H9 (cell line): ENCODE data around the gene SSTR3. TPM values are rescaled to one million over a fixed set of nuclear protein-coding genes. Genes with fewer than 3 reads are reported as not detected.

Experiments
- DNase-seq: peaks from one replicate; pipeline ENCODE4 v3.0.0-alpha.2; 2017
- H2AFZ ChIP-seq: one replicate; pipeline ENCODE4 v1.6.1; 2013; ENCODE audit warnings: mild to moderate bottlenecking, low read length, control low read depth, moderate library complexity
- H2AK5ac ChIP-seq: 2 replicates; pipeline ENCODE4 v1.6.1; 2013; ENCODE audit warnings: low read length, control low read depth, mixed read lengths; ENCODE audit not compliant: insufficient read length
- H2BK120ac ChIP-seq: one replicate; pipeline ENCODE4 v1.6.1; 2013; ENCODE audit warnings: low read depth, mild to moderate bottlenecking, low read length, control low read depth, inconsistent platforms; ENCODE audit not compliant: poor library complexity, severe bottlenecking
- H2BK12ac ChIP-seq: 2 replicates; pipeline ENCODE4 v1.6.1; 2013; ENCODE audit warnings: low read length, control low read depth, mixed read lengths, low read depth; ENCODE audit not compliant: insufficient read length
- H2BK15ac ChIP-seq: 2 replicates; pipeline ENCODE4 v1.6.1; 2013; ENCODE audit warnings: low read depth, low read length, control low read depth
- H2BK20ac ChIP-seq: one replicate; pipeline ENCODE4 v1.6.1; 2013; ENCODE audit warnings: low read depth, mild to moderate bottlenecking, low read length, control low read depth, inconsistent platforms; ENCODE audit not compliant: poor library complexity, severe bottlenecking
- H2BK5ac ChIP-seq: 2 replicates; pipeline ENCODE4 v1.6.1; 2013; ENCODE audit warnings: low read length, control low read depth, mixed read lengths; ENCODE audit not compliant: insufficient read length
- H3K14ac ChIP-seq: 2 replicates; pipeline ENCODE4 v1.6.1; 2013; ENCODE audit warnings: low read length, control low read depth; ENCODE audit not compliant: insufficient read depth
- H3K18ac ChIP-seq: 2 replicates; pipeline ENCODE4 v1.6.1; 2013; ENCODE audit warnings: low read depth, mild to moderate bottlenecking, mixed read lengths, low read length, control low read depth; ENCODE audit not compliant: insufficient read length
- H3K23ac ChIP-seq: 2 replicates; pipeline ENCODE4 v1.6.1; 2013; ENCODE audit warnings: low read length, control low read depth, mixed read lengths, low read depth; ENCODE audit not compliant: insufficient read length
- H3K23me2 ChIP-seq: 2 replicates; pipeline ENCODE4 v1.6.1; 2013; ENCODE audit warnings: low read depth, mild to moderate bottlenecking, mixed read lengths, low read length, control low read depth; ENCODE audit not compliant: insufficient read length, poor library complexity, severe bottlenecking
- H3K27ac ChIP-seq: 2 replicates; pipeline ENCODE4 v1.5.1; 2013; ENCODE audit warnings: low read length, control low read depth, mixed read lengths, low read depth; ENCODE audit not compliant: insufficient read length
- H3K27me3 ChIP-seq: 2 replicates; pipeline ENCODE4 v1.6.1; 2013; ENCODE audit warnings: low read length, control low read depth, inconsistent platforms; ENCODE audit not compliant: insufficient read depth
- H3K4ac ChIP-seq: 2 replicates; pipeline ENCODE4 v1.6.1; 2013; ENCODE audit warnings: low read depth, mild to moderate bottlenecking, control low read depth, inconsistent platforms, low read length, moderate library complexity
- H3K4me1 ChIP-seq: 2 replicates; pipeline ENCODE4 v1.6.1; 2013; ENCODE audit warnings: low read length, control low read depth, inconsistent platforms; ENCODE audit not compliant: insufficient read depth
- H3K4me2 ChIP-seq: 2 replicates; pipeline ENCODE4 v1.6.1; 2013; ENCODE audit warnings: low read length, control low read depth, mixed read lengths; ENCODE audit not compliant: insufficient read length, insufficient read depth
- H3K56ac ChIP-seq: 2 replicates; pipeline ENCODE4 v1.6.1; 2013; ENCODE audit warnings: low read depth, mild to moderate bottlenecking, mixed read lengths, low read length, control low read depth; ENCODE audit not compliant: insufficient read length
- H3K79me1 ChIP-seq: 2 replicates; pipeline ENCODE4 v1.6.1; 2013; ENCODE audit warnings: low read depth, mild to moderate bottlenecking, moderate library complexity, low read length, control low read depth, inconsistent platforms; ENCODE audit not compliant: insufficient read depth, poor library complexity, severe bottlenecking
- H3K79me2 ChIP-seq: 2 replicates; pipeline ENCODE4 v1.6.1; 2013; ENCODE audit warnings: low read length, control low read depth, inconsistent platforms; ENCODE audit not compliant: insufficient read depth
- H3K9ac ChIP-seq: 2 replicates; pipeline ENCODE4 v1.6.1; 2013; ENCODE audit warnings: low read length, control low read depth, mixed read lengths; ENCODE audit not compliant: insufficient read length; ENCODE audit errors: extremely low read depth
- H3K9me3 ChIP-seq: one replicate; pipeline ENCODE4 v1.6.1; 2013; ENCODE audit warnings: low read depth, low read length, inconsistent platforms; ENCODE audit not compliant: control insufficient read depth
- H3T11ph ChIP-seq: one replicate; pipeline ENCODE4 v1.6.1; 2013; ENCODE audit warnings: mild to moderate bottlenecking, low read length, control low read depth, inconsistent platforms
- H4K20me1 ChIP-seq: one replicate; pipeline ENCODE4 v1.6.1; 2013; ENCODE audit not compliant: control insufficient read depth, insufficient read length, insufficient read depth
- H4K5ac ChIP-seq: 2 replicates; pipeline ENCODE4 v1.6.1; 2013; ENCODE audit warnings: low read depth, mild to moderate bottlenecking, mixed read lengths, low read length, control low read depth; ENCODE audit not compliant: insufficient read length
- H4K8ac ChIP-seq: replicated peaks from 2 replicates; pipeline ENCODE4 v1.6.1; 2013; ENCODE audit warnings: low read length, control low read depth, mixed read lengths, low read depth; ENCODE audit not compliant: insufficient read length
- H4K91ac ChIP-seq: 2 replicates; pipeline ENCODE4 v1.6.1; 2013; ENCODE audit warnings: low read depth, mild to moderate bottlenecking, moderate library complexity, mixed read lengths, low read length, control low read depth; ENCODE audit not compliant: insufficient read length
- H3K27ac Mint-ChIP-seq, 3 experiments: 2 replicates in 2 of 3; 3 replicates in 1 of 3; pipeline ENCODE4 v1.8.0; 2020 to 2021; ENCODE audit warnings: mixed read lengths in 3 of 3, mild to moderate bottlenecking in 1 of 3, moderate library complexity in 1 of 3
- H3K27me3 Mint-ChIP-seq: 2 replicates; pipeline ENCODE4 v1.8.0; 2021; ENCODE audit warnings: low read depth, mild to moderate bottlenecking, moderate library complexity, mixed read lengths
- H3K36me3 Mint-ChIP-seq, 3 experiments: 2 replicates in 2 of 3; 3 replicates in 1 of 3; pipeline ENCODE4 v1.8.0; 2020 to 2021; ENCODE audit warnings: low read depth in 3 of 3, mixed read lengths in 3 of 3; ENCODE audit not compliant: insufficient read depth in 1 of 3
- H3K4me1 Mint-ChIP-seq, 2 experiments: 2 replicates each; pipeline ENCODE4 v1.8.0; 2020; ENCODE audit warnings: mixed read lengths in 2 of 2
- H3K4me3 Mint-ChIP-seq, 2 experiments: 2 replicates in 1 of 2; 3 replicates in 1 of 2; pipeline ENCODE4 v1.8.0; 2020 to 2021; ENCODE audit warnings: mild to moderate bottlenecking in 2 of 2, mixed read lengths in 2 of 2, moderate library complexity in 1 of 2
- H3K9me3 Mint-ChIP-seq, 2 experiments: 2 replicates in 1 of 2; 3 replicates in 1 of 2; pipeline ENCODE4 v1.8.0; 2020; ENCODE audit warnings: mild to moderate bottlenecking in 2 of 2, mixed read lengths in 2 of 2, moderate library complexity in 1 of 2
- WGBS: extraction: QIAGEN DNeasy Blood & Tissue Kit; methylation state at CpG from one replicate; pipeline ENCODE4 v1.1.7; 2013; ENCODE audit warnings: missing lambda C conversion rate, low lambda C conversion rate, mixed read lengths; ENCODE audit not compliant: insufficient read length; ENCODE audit errors: extremely low coverage; 5-methylcytosine and 5-hydroxymethylcytosine counted together
- total RNA-seq: library from RNA; stranded (reverse); gene quantifications from 2 replicates; pipeline ENCODE4 v1.2.1, GENCODE V29; 2021
- TF ChIP-seq, protein P1 (sequence below): fragments of 200-600 bp; sonication (generic); conservative IDR thresholded peaks from 3 replicates; pipeline ENCODE4 v1.8.0; 2021; ENCODE audit warnings: antibody characterized with exemption, mild to moderate bottlenecking

The SSTR3 gene
- total RNA-seq, 1 experiment from 2014 or later: 0.68 TPM

DNA sequence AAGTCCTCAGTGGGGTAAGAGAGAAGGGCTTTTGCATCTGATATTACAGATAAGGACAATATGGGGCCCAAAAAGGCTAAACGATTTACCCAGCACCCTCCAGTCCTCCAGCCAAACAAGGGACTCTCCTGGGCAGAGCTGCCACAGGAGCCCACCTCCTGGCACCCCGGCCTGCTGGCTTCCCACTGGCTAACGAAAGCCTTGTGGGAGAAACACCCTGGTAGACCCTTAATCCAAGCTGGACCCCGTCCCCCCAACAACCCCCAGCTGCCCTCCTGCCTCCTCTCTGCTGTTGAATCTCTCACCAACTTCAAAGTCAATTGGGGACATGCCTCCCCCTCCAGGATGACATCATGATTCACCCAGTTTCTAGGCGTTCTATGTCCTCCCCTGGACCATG lies 35.1 kb downstream of the SSTR3 start:
- H4K20me1 ChIP-seq: no peaks in the 10 kb centered on the region
- no peaks in the 10 kb centered on the region for H3K79me2 ChIP-seq
- H2AFZ ChIP-seq: no peak overlapping the region
- no peak overlapping the region for H2BK12ac ChIP-seq
- no peak overlapping the region for H3K27ac ChIP-seq
- no peak overlapping the region for H3K4me3 Mint-ChIP-seq
- H3K9ac ChIP-seq: no peak overlapping the region
- no peaks in the 10 kb centered on the region; a peak in 1 of 7 replicates for H3K36me3 Mint-ChIP-seq
- H3K9me3 Mint-ChIP-seq: no peaks in the 10 kb centered on the region; a peak in 1 of 5 replicates
- no peak overlapping the region for H3K14ac ChIP-seq
- H3T11ph ChIP-seq: no peak overlapping the region
- no peaks in the 10 kb centered on the region for H3K9me3 ChIP-seq
- H3K56ac ChIP-seq: no peak overlapping the region
- H3K23me2 ChIP-seq: no peaks in the 10 kb centered on the region
- no peak overlapping the region for H4K91ac ChIP-seq
- H3K27me3 ChIP-seq: no peaks in the 10 kb centered on the region
- no peak overlapping the region for H2BK15ac ChIP-seq
- no peak for DNase-seq
- no peak overlapping the region for H2BK120ac ChIP-seq
- no peak overlapping the region for H2BK20ac ChIP-seq
- no peak overlapping the region; a peak in 1 of 7 replicates for H3K27ac Mint-ChIP-seq
- no peak overlapping the region for H4K5ac ChIP-seq
- peaks cover 30 to 51% of the 10 kb centered on the region in 2 experiments for H3K4me1 Mint-ChIP-seq
- no peak overlapping the region for H2BK5ac ChIP-seq
- H3K27me3 Mint-ChIP-seq: peaks cover 38% of the 10 kb centered on the region
- TF ChIP-seq, protein P1, sequence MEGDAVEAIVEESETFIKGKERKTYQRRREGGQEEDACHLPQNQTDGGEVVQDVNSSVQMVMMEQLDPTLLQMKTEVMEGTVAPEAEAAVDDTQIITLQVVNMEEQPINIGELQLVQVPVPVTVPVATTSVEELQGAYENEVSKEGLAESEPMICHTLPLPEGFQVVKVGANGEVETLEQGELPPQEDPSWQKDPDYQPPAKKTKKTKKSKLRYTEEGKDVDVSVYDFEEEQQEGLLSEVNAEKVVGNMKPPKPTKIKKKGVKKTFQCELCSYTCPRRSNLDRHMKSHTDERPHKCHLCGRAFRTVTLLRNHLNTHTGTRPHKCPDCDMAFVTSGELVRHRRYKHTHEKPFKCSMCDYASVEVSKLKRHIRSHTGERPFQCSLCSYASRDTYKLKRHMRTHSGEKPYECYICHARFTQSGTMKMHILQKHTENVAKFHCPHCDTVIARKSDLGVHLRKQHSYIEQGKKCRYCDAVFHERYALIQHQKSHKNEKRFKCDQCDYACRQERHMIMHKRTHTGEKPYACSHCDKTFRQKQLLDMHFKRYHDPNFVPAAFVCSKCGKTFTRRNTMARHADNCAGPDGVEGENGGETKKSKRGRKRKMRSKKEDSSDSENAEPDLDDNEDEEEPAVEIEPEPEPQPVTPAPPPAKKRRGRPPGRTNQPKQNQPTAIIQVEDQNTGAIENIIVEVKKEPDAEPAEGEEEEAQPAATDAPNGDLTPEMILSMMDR: no peak
- H3K23ac ChIP-seq: no peak overlapping the region
- no peak overlapping the region for H3K18ac ChIP-seq
- no peak overlapping the region for H3K4ac ChIP-seq
- no peak overlapping the region for H4K8ac ChIP-seq
- no peak overlapping the region for H3K4me2 ChIP-seq
- no peaks in the 10 kb centered on the region for H3K4me1 ChIP-seq
- H3K79me1 ChIP-seq: no peaks in the 10 kb centered on the region
- no CpG with 5 or more reads among the region's 5 CpGs for WGBS
- no peak overlapping the region for H2AK5ac ChIP-seq
